GM18505 (cell line): Measurements from ENCODE around the gene MMEL1.
"Not testable (repeated sequence)": the region's sequence is repeated elsewhere in the genome, so short reads cannot be mapped to it uniquely, and the experiment has no call there.

Experiments
- ATAC-seq: cut with Tn5 transposase; IDR thresholded peaks from one replicate; pipeline ENCODE4 v1.9.1; 2021; ENCODE audit not compliant: unreplicated experiment
- POLR2A ChIP-seq: IDR thresholded peaks from 4 replicates; pipeline ENCODE4 v1.6.1; 2011; ENCODE audit warnings: borderline replicate concordance; ENCODE audit not compliant: insufficient read depth, insufficient read length; ENCODE audit errors: extremely low read depth

Gene MMEL1

DNA sequence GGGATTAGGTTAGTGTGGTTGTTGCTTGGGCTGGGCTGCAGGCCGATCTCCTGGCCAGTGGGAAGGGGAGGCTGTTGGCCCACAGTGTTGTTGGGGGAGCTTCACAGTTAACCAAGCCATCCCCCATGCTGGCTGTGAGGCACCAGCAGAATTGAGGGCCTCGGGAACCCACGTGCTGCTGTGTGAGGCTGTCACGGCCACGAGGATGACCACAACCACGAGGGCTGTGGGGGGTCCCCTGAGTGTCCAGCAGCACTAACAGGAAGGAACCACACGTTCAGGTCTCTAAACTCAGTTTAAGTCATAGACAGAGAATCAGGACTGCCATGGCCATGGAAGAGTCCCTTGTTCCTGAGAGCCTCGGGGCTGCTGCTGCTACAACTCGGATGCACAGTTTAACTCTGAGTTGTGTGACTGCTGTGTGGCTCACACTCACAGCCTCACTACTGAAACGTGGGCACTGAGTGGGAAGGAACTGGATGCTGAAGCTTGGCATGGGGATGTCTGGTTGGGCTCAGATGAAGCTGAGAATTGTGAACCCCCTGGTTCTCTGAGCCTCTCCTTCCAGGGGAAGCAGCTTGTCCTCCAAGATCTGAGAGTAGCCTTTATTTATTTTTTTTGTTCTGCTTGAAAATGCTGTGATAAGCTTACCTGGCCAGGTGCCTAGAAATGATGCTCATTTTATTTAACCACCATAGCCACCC is 4.8 kb upstream of the MMEL1 start:
- ATAC-seq: no peak
- TF ChIP-seq POLR2A: no peak

DNA sequence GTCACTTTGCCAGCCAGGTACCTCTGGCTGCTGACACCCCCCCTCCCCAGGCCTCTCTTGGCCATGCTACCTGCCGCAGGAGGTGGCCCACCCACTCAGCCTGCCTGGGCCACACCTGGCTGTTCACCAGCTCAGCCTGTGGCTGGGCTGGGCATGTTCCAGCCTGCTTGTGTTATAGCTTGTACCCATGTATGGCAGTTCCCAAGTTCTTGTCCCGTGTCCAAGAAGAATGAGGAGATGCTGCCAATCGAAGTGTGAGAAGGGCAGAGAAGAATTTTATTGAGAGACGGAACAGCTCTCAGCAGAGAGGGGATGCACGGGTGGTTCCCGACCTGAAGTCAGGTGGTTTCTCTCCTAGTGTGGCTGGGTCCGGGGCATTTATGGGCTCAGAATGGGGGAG is 3.9 kb upstream of the MMEL1 start:
- TF ChIP-seq POLR2A: no peak
- ATAC-seq: no peak

DNA sequence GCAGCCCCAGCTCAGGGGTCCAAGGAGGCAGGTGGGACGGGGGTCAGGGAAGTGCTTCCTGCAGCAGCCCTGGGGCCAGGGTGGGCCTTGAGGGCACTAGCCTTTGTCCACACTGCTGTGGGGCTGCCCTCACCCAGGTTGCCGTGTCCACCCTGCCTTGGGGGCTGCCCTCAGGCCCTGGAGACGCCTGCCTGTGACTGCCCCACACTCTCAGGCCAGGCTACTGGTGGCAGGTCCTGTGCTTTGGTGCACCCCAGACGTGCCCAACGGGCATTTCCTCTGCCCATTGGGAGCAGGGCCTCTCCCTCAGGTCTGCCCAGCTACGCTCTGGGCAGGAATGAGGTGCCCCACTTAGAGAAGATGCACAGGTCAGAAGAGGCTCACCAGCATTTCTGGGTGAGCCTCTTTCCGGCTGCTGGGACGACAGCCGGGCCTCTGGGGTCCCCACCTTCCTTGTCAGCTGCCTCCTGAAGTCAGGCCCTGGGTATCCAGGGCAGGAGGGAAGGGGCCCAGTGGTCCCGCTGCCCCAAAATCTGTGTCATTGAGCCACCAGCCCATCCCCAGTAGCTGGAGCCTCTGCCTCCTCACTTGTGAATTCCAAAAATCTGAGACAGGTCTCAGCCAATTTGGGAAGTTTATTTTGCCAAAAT is 2.7 kb upstream of the MMEL1 start:
- TF ChIP-seq POLR2A: no peak
- ATAC-seq: no peak

DNA sequence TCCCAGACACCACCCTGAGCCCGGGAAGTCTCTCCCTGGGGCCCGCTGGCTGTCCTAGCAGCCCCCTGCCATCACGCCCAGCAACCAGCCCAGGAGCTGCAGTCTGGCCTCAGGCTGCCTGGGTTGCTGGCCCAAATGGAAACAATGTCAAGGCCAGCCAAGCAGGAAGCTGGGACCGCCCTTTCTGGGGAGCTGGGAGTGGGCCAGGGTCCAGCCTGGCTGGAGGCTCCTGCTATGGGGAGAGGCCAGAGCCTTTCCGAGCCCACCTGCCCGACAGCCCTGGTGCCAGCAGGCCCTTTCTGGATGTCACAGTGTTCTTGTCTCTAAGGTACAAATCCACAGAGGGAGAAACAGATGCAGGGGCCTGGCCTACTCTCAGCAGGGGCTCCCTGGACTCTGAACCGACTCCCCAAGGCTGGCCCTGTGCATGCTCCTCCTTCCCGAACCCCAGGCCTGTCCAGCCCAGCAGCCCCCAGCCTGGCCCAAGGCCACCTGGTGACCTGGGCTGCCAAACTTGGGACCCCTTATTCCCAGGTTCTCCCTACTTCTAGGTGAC is 1.2 kb upstream of the MMEL1 start:
- no peak for ATAC-seq
- no peak for TF ChIP-seq POLR2A

DNA sequence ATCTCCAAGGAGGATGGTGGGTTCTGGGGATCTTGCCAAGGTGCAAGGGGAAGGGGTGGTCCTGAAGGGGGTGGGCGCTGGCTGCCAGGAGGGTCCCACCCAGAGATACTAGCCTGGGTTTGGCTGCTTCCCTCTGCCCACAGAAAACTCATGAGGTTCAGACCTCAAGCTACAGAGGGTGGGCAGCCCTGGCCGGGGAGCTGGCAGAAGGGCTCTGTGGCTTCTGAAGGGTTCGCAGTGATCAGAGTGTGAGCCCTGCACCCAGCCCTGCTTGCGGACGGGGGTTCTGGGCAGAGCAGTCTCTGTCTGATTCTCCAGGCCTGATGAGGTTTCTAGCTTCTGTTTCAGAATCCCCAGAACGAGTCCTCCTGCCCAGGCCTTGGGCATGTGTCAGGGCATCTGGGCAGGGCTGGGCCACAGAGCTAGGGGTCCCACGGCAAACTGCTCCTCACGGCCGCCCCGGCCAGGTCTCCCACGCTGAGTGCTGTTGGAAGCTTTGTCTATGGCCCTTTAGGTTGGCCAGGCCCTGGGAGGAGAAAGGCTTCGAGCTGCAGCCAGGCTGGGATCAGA is 635 bp upstream of the MMEL1 start:
- ATAC-seq: no peak
- no peak for TF ChIP-seq POLR2A

DNA sequence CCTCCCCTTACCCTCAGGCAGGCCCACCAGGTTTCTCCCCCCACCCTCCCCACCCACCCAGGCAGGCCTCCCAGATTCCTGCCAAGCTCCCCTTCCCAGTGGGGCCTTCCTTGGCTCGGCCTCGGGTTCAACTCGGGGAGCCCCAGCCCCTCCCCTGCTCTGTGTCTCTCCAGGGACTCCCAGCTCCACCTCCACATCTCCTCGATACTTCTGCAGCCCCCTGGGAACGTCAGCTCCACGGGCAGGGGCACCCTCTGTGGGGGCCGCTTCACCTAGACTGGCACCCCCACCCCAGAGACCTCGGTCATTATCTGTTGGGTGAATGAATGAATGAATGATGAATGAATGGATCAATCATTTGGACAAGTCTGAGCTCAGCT is 775 bp downstream of the MMEL1 start:
- TF ChIP-seq POLR2A: no peak
- no peak for ATAC-seq

DNA sequence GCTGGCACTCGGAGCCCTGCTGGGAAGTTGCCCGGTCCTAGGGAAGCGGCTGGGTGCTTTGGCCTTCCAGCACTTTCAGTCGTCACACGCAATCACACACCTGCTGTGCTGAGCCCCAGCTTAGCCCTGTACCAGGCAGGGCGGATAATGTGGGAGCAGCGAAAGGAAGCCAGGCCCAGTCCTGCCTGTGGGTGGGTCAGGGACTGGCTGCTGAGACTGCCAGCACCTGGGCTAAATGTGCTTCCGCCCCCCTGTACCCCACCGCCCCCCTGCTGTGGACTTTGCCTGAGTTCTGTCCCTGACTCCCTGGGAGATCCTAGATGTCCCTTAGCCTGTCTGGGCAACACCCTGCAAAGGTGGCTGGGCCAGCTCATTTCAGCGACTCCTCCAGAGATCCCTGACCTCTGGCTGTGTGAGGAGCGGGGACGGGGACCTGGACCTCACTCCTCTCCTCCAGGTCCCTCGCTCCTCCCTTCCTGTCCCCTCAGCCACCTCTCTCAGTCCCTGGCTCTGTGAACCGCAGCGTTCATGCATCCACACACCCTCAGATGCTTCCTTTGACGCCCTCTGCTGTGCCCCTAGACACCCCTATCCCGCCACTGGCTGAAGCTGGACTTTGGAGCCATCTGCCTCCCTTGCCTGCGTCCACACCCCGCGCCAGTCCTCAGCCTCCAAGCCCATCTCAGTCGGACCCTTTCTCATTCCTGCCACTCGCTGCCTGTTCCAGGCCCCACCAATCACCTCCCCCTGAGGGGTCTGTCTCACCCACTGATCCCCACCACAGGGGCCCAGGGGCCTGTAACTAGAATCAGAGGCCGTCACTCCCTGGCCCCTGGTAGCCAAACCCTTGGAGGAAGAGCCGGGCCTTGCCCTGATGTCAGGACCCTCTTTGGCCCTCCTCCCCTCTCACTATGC is 1.4 kb downstream of the MMEL1 start:
- no peak for ATAC-seq
- TF ChIP-seq POLR2A: no peak

DNA sequence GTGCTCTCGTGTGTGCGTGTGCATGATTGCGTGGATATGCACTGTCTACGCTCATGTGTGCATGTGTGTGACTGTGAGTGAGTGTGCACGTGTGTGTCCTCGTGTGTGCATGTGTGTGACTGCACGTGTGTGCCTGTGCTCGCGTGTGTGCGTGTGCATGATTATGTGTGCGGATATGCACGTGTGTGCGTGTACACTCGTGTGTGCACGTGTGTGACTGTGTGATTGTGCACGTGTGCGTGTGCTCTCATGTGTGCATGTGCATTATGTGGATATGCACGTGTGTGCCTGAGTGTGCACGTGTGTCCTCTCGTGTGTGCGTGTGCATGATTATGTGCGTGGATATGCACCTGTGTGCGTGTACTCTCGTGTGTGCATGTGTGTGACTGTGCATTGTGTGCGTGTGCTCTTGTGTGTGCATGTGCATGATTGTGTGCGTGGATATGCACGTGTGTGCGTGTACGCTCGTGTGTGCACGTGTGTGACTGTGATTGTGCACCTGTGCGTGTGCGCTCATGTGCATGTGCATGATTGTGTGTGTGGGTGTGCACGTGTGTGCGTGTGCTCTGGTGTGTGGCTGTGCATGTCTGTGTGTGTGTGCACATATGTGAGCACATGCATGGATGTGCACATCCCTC is 2.2 kb downstream of the MMEL1 start:
- no peak for ATAC-seq
- no peak for TF ChIP-seq POLR2A

DNA sequence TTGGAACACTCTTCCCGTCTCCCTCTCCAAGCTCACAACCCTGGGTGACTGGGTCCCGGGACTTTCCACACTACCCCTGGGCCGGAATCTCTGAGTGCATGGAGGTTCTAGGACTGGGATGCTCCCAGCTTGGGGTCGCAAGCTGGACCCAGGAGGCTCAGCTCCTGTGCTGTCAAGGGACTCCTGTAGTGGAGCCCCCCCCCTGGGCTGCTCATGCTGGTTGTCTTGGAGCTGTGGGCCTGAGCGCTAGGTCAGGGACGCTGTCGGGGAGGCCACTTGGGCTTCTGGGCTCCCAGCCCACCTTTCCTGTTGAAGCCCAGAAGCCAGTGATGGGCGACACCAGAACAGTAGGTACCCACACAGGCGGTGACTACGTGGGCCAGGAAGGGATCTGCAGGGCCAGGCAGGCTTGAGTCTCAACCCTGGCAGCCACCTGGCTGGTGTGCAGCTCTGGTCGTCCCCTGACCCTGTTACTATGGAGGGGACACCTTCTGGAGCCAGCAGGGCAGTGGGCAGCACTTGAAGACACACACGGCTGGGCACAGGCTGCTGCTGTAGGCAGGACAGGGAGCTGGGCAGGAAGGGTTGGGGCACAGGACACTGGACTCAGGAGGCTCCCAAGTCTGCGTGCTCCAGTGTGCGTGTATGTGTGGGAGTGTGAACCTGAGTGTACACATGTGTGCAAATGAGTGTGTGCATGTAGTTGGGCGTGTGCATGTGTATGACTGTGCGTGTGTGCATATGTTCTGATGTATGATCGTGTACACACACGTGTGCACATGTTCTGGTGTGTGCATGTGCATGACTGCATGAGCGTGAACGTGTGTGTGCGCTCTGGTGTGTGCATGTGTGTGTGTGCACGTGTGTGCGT is 3.0 kb downstream of the MMEL1 start:
- no peak for TF ChIP-seq POLR2A
- no peak for ATAC-seq

DNA sequence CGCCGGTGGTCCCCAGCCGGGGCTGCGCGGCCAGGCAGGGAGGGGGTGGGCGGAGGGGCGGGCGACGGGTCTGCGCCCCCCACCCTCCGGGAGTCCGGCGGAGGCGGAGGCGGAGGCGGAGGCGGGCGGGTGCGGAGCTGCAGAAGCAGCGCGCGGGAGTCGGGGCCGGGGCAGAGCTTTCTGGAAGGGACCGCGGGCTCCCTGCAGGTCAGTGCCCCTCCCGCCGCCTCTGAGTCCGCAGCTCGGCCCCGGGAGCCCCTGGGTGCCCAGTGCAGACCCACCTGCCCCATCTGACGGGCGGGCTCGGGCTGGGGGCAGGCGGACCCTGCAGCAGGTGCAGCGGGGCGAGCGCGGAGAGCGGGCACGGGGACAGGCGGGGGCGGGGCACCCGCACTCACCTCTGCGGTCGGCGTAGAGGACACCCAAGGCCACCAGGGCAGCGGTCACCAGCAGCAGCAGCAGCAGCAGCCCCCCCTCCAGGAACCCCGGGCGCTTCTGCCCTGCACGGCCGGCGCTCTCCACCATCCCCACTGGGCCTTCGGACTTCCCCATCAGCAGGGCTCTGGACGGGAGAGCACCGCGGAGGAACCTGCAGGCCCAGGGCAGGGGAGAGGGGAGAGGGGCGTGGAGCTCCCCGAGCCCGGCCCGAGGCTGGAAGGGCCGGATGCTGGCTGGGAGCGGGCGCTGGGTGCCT is 3.7 kb downstream of the MMEL1 start:
- ATAC-seq: no peak
- no peak for TF ChIP-seq POLR2A

DNA sequence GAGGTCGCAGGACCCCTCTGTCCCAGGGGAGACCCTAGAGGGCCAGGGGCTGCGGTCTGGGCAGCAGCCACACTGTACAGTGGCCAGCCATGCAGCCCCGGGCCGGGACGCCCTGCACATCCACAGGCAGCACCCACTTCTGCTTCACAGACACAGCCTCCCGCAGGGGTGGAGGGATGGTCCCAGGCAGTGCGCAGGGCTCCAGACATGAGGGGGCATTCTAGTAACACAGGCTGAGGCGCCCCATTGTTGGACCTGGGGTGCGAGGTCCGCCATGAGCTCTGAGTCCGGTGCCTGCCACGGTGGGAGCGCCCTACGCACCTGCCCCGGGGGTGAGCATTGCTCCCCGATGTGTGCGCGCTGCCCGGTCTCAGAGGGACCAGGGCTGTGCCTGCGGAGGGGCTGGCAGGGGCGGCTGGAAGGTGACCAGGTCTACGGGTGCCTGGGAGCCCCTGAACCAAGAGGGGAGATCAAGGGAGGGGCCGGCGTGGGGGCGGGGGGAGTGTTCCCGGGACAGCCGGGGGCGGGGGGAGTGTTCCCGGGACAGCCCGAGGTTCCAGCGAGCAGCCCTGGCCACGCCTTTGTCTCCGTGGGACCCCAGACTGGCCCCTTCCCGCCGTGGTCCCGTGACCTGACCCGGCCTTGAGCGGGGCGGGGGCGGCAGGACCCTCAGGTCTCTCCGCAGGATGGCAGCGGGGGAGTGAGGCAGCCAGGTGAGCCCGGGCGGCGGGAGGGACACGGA is 4.5 kb downstream of the MMEL1 start:
- ATAC-seq: no peak

DNA sequence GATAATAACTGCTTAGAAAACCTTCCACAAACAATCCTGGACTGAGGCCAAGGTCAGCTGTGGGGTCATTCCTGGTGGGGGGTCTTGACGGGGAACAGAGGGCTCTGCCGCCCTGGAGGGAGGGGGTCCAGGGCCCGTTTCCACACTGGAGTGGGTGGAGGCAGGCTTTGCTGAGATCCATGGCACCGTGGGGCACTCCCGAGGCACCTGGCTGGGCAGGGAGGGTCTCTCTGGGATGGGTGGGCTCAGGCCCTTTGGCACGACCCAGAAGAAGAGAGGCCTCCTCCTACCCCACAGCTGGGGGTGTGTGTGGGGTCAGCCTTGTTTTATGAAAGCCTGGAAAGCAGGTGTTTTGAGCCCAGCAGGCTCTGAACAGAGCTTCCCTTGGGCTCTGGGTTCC is 5.1 kb downstream of the MMEL1 start:
- ATAC-seq: no peak
- TF ChIP-seq POLR2A: no peak

More for the DNA sequence above, 4.5 kb downstream of the MMEL1 start:
- TF ChIP-seq POLR2A: no peak

DNA sequence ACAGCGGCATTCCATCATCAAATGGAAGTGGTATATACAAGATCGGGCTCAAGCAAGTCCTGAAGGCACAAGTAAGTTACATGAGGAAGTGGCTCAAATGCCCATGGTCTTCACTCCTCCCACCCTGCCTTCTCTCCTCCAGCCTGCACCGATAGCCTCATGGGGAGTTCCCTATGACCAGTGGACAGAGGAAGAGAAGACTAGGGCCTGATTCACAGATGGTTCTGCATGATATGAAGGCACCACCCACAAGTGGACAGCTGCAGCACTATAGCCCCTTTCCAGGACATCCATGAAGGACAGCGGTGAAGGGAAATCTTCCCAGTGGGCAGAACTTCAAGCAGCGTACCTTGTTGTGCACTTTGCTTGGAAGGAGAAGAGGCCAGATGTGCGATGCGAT is 7.1 kb downstream of the MMEL1 start:
- not testable (repeated sequence) for ATAC-seq
